HFFc6 (cell line): Measurements from ENCODE around the gene PPIP5K1. TPM values are rescaled to one million over a fixed set of nuclear protein-coding genes. Genes with fewer than 3 reads are reported as not detected.
"Not testable (repeated sequence)": the region's sequence is repeated elsewhere in the genome, so short reads cannot be mapped to it uniquely, and the experiment has no call there.

Source experiments
- DNase-seq: peaks from one replicate; pipeline ENCODE4 v3.0.0-alpha.2; 2018
- H3K27ac Mint-ChIP-seq: 2 replicates; pipeline ENCODE4 v1.8.0; 2020; ENCODE audit warnings: mild to moderate bottlenecking, mixed read lengths
- H3K27me3 Mint-ChIP-seq: 2 replicates; pipeline ENCODE4 v1.8.0; 2021; ENCODE audit warnings: mild to moderate bottlenecking, moderate library complexity, mixed read lengths; ENCODE audit not compliant: insufficient read depth
- H3K36me3 Mint-ChIP-seq: 2 replicates; pipeline ENCODE4 v1.8.0; 2021; ENCODE audit warnings: low read depth, mixed read lengths
- H3K4me1 Mint-ChIP-seq: 2 replicates; pipeline ENCODE4 v1.8.0; 2020; ENCODE audit warnings: low read depth, mixed read lengths
- H3K4me3 Mint-ChIP-seq: 2 replicates; pipeline ENCODE4 v1.8.0; 2020; ENCODE audit warnings: mild to moderate bottlenecking, moderate library complexity, mixed read lengths
- H3K9me3 Mint-ChIP-seq: 2 replicates; pipeline ENCODE4 v1.8.0; 2020; ENCODE audit warnings: mild to moderate bottlenecking, mixed read lengths
- long read RNA-seq: library from polyadenylated mRNA; unstranded; transcript quantifications from one replicate; pipeline ENCODE4 v2.0.0, GENCODE V29; 2019
- total RNA-seq, 6 experiments: library from RNA; stranded (reverse); fragmentation: NEBNext Ultra II Directional; extraction: Animal tissue kit (Norgen Biotek cat#: 25700); gene quantifications; 2 replicates in 1 of 6; 3 replicates in 5 of 6; pipeline ENCODE4 v1.2.3, GENCODE V29; 2021
- TF ChIP-seq, protein P1 (sequence below): fragments of 200-600 bp; sonication (generic); IDR thresholded peaks from 2 replicates; pipeline ENCODE4 v1.5.0; 2021; ENCODE audit warnings: antibody characterized with exemption, mild to moderate bottlenecking

PPIP5K1 gene
- 10 to 100 TPM; 16.3 to 23.3 (median 20.1) TPM for total RNA-seq
- long read RNA-seq, partial matches to known transcripts = 1 of 3 reads
- long read RNA-seq, other reads (novel, unspliced or antisense) = 2 of 3 reads

DNA sequence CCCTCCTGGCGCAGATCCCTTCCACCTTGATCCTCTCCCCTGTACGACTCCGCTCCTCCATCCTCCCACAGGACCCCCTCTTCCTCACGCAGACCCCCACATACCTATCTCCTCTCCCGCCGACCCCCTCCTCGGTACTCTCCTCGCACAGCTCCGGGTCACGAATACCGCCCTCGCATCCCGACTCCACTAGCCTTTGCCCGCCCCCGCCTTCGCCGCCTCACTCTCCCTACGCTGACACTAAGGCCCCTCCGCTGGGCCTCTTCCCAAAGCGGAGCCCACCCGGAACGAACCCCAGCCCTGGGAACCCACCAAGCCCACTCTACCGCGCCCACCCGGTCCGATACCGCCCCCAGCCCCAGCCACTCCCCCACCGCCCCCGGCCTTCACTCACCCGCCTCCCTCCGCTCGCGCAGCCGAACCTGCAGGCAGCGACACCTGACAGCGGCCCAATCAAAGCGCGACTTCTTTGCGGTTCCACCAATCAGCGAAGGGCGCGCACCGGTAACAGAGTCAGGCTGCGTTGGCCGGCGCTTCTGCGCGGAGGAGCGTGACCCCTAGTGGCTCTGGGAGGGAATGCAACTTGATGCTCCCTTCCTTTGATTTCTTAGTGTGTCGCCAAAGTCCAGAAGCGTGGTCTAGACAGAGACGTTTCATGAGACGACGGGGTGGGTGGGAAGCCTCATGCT is at the start of gene PPIP5K1:
Gene PPIP5K1 (minus strand): TSS at position 431 of the 689 bp plus-strand sequence. CDS start 5,704 bp downstream, outside the sequence.
- H3K36me3 Mint-ChIP-seq, H3K27me3 Mint-ChIP-seq, DNase-seq, H3K9me3 Mint-ChIP-seq, H3K4me1 Mint-ChIP-seq, H3K27ac Mint-ChIP-seq, H3K4me3 Mint-ChIP-seq: not testable (repeated sequence)

DNA sequence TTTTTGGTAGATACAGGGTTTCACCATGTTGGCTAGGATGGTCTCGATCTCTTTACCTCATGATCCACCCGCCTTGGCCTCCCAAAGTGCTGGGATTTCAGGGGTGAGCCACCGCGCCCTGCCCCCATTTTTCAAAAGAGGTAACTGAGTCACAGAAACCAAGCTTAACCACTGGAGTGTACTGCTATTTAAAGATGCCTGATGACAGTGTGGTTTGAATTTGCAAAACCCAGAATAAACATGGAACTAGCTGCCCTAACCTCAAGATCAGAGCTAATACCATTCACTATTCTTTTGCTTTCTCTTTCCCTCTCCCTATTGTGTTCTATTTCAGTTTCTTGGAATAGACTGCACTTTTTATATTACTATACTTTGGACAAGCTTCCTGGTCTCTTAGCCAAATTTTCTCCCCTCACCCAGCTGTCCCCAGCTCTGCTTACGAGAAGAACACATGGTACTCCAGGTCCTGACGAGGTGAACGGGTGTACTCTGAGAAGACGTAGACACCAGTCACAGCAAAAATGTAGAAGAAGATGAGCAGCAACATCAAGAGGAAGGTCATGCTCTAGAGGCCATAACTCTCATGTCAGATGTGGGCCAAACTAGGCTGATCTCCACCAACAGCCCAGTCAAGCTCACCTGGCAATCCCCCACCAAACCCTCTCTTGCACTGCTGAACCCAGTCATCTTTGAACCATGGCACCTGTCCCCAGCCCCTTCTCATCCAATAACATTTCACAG is 48.6 kb upstream of the PPIP5K1 start:
- not testable (repeated sequence) for H3K27ac Mint-ChIP-seq, H3K9me3 Mint-ChIP-seq, DNase-seq, H3K36me3 Mint-ChIP-seq, H3K4me1 Mint-ChIP-seq, H3K4me3 Mint-ChIP-seq, H3K27me3 Mint-ChIP-seq

DNA sequence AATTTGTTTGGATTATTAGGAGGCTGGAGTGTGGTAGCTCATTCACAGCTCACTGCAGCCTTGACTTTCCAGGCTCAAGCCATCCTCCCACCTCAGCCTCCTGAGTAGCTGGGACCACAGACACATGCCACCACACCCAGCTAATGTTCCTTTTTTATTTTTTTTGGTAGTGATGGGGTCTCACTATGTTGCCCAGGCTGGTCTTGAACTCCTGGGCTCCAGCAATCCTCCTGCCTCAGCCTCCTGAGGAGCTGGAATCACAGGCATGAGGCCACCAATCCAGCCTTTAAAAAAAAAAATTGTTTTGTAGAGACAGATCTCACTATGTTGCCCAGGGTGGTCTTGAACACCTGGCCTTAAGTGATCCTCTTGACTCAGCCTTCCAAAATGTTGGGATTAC is 36.9 kb upstream of the PPIP5K1 start:
- not testable (repeated sequence) for H3K9me3 Mint-ChIP-seq, H3K4me1 Mint-ChIP-seq, H3K36me3 Mint-ChIP-seq, H3K4me3 Mint-ChIP-seq, DNase-seq, H3K27ac Mint-ChIP-seq
- H3K27me3 Mint-ChIP-seq = peaks cover 13% of the 10 kb centered on the region

DNA sequence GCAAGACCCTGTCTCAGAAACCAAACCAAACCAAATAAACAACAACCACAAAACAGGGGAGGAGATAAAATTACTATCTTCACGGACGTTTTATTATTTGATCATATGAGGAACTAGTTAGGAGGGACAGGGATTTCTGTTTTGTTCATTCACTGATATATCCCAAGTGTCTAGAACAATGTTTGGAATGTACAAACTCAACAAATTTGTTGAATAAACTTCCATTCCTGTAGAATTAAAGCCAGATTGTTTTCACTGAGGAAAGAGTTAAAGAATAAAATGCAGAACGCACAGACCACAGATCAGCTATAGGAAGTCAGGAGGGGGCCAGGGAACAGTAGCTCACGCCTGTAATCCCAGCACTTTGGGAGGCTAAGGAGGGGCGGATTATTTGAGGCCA is 35.1 kb upstream of the PPIP5K1 start:
- TF ChIP-seq, protein P1, sequence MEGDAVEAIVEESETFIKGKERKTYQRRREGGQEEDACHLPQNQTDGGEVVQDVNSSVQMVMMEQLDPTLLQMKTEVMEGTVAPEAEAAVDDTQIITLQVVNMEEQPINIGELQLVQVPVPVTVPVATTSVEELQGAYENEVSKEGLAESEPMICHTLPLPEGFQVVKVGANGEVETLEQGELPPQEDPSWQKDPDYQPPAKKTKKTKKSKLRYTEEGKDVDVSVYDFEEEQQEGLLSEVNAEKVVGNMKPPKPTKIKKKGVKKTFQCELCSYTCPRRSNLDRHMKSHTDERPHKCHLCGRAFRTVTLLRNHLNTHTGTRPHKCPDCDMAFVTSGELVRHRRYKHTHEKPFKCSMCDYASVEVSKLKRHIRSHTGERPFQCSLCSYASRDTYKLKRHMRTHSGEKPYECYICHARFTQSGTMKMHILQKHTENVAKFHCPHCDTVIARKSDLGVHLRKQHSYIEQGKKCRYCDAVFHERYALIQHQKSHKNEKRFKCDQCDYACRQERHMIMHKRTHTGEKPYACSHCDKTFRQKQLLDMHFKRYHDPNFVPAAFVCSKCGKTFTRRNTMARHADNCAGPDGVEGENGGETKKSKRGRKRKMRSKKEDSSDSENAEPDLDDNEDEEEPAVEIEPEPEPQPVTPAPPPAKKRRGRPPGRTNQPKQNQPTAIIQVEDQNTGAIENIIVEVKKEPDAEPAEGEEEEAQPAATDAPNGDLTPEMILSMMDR = no peak
- no peaks in the 10 kb centered on the region for H3K9me3 Mint-ChIP-seq
- H3K27ac Mint-ChIP-seq = no peak overlapping the region
- peaks cover 10% of the 10 kb centered on the region for H3K4me1 Mint-ChIP-seq
- H3K27me3 Mint-ChIP-seq = peaks cover 14% of the 10 kb centered on the region
- H3K36me3 Mint-ChIP-seq = no peaks in the 10 kb centered on the region
- DNase-seq = no peak
- H3K4me3 Mint-ChIP-seq = no peak overlapping the region

DNA sequence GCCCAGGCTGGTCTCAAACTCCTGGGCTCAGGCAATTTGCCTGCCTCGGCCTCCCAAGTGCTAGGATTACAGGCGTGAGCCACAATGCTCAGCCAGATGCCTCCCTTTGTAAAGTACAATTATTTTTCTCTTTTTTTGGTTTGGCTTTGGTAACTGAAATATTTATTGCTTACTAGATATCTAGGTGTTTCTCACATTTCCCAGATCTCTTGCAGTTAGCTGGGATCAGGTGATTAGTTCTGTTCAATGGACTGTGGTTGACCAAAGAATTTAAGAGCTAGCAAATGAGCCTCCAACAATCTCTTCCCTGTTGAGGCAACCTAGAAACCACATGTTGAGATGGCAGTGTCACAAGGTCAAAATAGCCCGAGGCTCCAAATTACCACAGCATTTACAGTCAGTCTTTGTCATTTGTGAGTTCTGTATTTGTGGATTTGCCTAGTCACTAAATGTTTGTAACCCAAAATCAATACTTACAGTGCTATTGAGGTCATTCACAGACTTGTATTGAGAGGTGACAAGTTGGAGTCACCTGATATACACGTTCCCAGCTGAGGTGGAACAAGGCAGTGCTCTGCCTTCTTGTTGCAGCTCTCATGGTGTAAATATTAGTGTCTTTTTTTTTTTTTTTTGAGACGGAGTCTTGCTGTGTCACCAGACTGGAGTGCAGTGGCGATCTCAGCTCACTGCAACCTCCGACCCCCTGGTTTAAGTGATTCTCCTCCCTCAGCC is 32.2 kb upstream of the PPIP5K1 start:
- not testable (repeated sequence) for H3K27ac Mint-ChIP-seq, H3K36me3 Mint-ChIP-seq, H3K4me3 Mint-ChIP-seq

DNA sequence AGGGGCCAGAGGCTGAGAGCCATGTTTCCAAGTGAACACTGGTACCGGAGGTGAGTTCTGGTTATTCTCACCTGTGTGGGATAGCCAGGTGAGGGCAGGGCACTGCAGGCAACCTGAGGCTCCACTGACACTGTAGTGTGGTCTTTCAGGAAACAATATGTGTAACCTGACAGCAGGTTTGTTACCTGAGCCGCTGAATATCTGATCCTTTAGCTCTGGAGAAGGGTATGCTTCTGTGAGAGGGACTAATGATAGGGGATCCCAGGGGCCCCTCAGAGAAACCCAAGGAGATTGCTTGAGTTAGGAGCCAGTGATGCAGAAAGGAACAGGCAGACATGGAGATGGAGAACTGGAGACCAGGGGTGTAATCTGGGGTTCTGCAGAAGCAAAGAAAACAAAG is 28.7 kb upstream of the PPIP5K1 start, which contains the start of gene STRC:
Gene STRC (minus strand): TSS at position 101 of the 400 bp plus-strand sequence. CDS start 78 bp downstream, at position 23.
- not testable (repeated sequence) for H3K4me3 Mint-ChIP-seq, H3K36me3 Mint-ChIP-seq, H3K4me1 Mint-ChIP-seq, H3K9me3 Mint-ChIP-seq, H3K27ac Mint-ChIP-seq, DNase-seq
- peaks cover 11% of the 10 kb centered on the region for H3K27me3 Mint-ChIP-seq

More for the DNA sequence above, 32.2 kb upstream of the PPIP5K1 start:
- H3K27me3 Mint-ChIP-seq = peaks cover 17% of the 10 kb centered on the region
- not testable (repeated sequence) for H3K9me3 Mint-ChIP-seq, H3K4me1 Mint-ChIP-seq
- peak; percentile 38 for DNase-seq

DNA sequence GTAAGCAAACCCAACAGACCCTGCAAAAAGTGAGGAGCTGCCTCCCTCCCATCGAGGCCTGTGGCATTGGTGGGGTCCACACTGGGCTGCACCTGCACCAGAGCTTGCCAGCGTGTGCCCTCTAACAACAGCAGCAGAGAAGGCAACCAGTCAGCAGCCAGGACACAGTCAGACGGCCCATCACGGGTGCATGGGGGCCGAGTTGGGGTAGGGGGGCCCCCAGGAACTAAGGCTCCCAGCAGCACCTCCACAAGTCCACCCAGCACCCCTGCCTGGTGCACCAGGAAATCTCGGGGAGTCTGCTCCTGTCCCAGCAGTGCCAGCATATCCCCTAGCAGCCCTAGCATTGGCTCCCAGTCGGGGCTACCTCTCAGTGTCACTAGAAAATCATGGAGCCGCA is 27.7 kb upstream of the PPIP5K1 start:
- H3K27me3 Mint-ChIP-seq = peaks cover 10% of the 10 kb centered on the region
- not testable (repeated sequence) for DNase-seq, H3K9me3 Mint-ChIP-seq, H3K4me1 Mint-ChIP-seq, H3K4me3 Mint-ChIP-seq, H3K27ac Mint-ChIP-seq, H3K36me3 Mint-ChIP-seq

DNA sequence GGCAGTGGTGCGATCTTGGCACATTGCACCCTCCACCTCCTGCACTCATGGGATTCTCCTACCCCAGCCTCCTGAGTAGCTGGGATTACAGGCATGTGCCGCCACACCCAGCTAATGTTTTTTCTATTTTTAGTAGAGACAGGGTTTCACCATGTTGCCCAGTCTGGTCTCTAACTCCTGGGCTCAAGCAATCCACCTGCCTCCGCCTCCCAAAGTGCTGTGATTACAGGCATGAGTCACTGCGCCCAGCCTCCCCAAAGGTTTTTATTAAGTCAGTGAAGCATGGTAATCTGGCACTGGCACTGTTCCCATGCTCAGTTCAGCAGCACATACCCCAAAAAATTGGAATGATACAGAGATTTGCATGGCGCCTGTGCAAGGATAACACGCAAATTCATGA is 12.2 kb upstream of the PPIP5K1 start:
- not testable (repeated sequence) for H3K27ac Mint-ChIP-seq, DNase-seq, H3K4me1 Mint-ChIP-seq, H3K36me3 Mint-ChIP-seq, H3K4me3 Mint-ChIP-seq, H3K9me3 Mint-ChIP-seq
- peaks cover 33% of the 10 kb centered on the region for H3K27me3 Mint-ChIP-seq

DNA sequence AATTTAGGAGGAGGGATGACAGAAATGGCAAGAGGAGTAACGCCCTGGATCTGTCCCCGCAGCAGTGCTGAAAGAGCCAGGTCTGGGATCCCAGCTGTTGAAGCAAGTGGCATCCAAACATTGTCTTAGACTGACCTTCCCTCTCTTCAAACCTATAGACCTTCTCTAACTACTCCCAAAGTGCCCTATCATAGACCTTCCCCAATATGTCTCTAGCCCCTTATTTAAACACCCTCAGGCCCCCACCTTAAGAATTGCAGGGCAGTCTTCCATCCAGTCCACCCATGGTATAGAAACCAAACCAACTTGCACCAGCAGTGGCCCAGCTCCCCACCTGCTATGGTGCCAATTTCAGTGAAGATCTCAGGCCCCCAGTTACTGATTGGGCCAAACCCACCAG is 10.2 kb upstream of the PPIP5K1 start:
- not testable (repeated sequence) for H3K4me3 Mint-ChIP-seq, H3K4me1 Mint-ChIP-seq, DNase-seq, H3K9me3 Mint-ChIP-seq, H3K36me3 Mint-ChIP-seq, H3K27ac Mint-ChIP-seq
- peaks cover 33% of the 10 kb centered on the region for H3K27me3 Mint-ChIP-seq

DNA sequence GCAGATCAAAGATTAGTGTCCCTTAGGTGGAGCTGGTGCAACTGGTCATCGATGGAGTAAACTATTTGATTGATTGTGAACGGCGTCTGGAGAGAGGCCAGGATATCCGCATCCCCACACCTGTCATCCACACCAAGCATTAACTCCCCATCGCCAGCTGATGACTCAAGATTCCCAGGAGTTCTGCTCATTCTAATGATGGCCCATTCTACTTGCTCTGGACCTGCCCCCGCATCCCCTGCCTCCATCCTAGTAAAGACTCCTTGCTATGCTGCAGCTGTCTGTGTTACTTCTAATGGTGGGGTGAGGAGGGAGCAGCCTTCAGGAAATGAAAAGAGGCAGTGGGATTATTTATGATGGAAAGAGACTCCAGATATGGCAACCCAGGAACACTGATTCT is 9.1 kb upstream of the PPIP5K1 start:
- not testable (repeated sequence) for H3K4me1 Mint-ChIP-seq, DNase-seq, H3K27ac Mint-ChIP-seq, H3K9me3 Mint-ChIP-seq, H3K36me3 Mint-ChIP-seq, H3K4me3 Mint-ChIP-seq
- peaks cover 23% of the 10 kb centered on the region for H3K27me3 Mint-ChIP-seq

DNA sequence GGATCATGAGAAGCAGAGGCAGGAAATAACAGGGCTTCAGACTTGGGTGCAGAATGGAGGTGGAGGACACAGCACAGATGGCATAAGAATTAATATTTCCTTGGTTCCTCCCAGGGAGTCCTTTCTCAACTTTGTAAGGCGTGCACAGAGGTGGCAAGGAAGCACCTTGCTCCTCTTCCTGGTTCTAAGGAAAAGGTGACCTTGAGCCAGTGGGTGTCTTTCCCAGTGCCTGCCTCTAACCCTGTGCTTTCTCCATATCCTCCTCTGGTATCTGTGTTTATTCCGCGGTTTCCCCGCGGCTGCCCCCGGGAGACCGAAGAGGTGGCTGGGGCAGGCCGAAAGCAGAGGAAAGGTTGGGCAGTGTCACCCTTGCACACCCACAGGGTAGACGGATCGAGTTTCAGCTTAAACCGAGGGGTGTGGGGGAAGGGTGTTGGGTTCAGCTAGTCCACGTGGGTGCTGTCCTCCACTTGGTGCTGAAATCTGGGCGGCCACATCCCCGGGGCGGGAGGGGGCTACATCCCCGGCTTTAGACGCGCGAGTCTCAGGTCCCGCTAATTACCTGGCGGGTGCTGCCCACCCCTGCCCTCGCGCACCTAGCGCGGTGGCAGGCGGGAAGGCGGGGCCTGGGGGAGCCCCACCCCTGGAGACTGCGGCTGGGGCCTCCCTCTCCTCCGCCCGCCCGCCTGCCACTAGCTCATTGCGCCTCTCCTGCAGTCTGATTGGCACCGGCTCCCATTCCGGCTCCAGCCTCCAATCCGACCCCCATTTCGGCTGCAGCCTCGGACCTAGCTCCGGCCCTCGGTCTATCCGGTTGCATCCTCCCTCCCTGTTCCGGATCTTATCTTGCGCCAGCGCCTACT is 3.6 kb upstream of the PPIP5K1 start, which contains the start of gene CKMT1B:
Gene CKMT1B (plus strand): TSS at position 700 of the 863 bp plus-strand sequence. CDS start 192 bp downstream, outside the sequence.
- H3K36me3 Mint-ChIP-seq, H3K9me3 Mint-ChIP-seq, H3K4me3 Mint-ChIP-seq, H3K27me3 Mint-ChIP-seq, H3K27ac Mint-ChIP-seq, H3K4me1 Mint-ChIP-seq, DNase-seq: not testable (repeated sequence)

DNA sequence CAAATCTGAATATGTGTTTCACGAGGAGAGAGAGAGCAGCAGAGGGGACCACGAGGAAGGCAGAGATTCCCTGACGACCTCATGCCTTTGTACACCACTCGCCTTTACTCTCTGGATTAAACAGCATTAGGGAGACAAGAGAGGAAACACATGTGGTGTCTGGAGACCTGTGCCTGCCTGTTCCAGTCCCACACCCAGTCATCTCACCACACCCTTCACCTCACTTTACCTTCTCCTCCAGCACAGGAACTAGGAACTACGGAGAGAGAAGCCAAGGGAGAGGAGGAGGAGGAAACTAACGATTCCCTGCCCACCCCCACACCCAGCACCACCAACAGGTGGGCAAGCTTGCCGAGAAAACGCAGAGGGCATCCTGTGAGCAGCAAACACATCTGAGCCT is 2.8 kb upstream of the PPIP5K1 start:
- H3K4me3 Mint-ChIP-seq, H3K36me3 Mint-ChIP-seq, H3K27ac Mint-ChIP-seq, H3K27me3 Mint-ChIP-seq, DNase-seq, H3K4me1 Mint-ChIP-seq, H3K9me3 Mint-ChIP-seq: not testable (repeated sequence)
